ENCODE results near the gene COX19. TPM values are rescaled to one million over a fixed set of nuclear protein-coding genes. Genes with fewer than 3 reads are reported as not detected.

The COX19 gene
- total RNA-seq, 2 donors from 2014 or later, result 7.2 to 18.1 TPM

DNA sequence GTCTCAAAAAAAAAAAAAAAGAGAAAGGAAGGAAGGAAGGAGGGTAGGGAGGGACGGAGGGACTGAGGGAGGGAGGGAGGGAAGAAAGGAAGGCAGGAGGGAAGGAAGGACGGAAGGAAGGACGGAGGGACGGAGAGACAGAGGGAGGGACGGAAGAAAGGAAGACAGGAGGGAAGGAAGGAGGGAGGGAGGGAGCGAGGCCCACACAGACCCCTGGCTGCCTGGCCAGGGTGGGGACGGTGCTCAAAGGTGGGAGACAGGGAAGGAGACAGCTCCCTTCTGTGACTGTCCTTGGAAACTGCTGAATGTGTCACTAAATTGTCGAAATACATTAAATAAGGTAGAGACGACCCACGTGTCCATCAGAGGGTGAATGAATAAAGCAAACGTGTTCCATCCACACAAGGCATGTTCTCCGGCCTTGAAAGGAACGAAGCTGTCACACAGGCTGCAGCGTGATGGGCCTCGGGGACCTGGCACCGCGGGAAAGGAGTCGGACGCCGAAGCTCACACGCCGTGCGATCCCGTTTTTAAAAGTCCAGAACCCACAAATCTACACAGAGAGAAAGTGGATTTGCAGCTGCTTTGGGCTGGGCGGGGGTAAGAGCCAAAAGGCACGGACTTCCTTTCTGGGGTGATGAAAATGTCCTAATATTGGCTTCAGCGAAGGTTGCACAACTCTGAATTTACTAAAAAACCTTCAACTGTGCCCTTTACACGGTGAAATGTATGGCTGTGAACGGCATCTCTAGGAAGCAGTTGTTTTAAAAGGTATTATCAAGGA lies 44.2 kb downstream of the COX19 start:
- Histone ChIP-seq H3K9me3 (no peaks in the 10 kb centered on the region), H3K4me3 (no peak overlapping the region), H3K4me1 (ENCODE audit: control insufficient read depth in 1 of 2, low read depth in 2 of 2) (no peaks in the 10 kb centered on the region), H3K36me3 (no peaks in the 10 kb centered on the region), H3K27me3 (replicated peaks; ENCODE audit: insufficient read depth) (no peaks in the 10 kb centered on the region), H3K27ac (no peak overlapping the region)
- ATAC-seq (ENCODE audit: insufficient number of reproducible peaks, low FRiP score, low read depth) (no peak), DNase-seq (ENCODE audit: low spot score) (no peak)
- no peak for TF ChIP-seq CTCF (IDR thresholded peaks at IDR 0.05)

- no peak for ATAC-seq (ENCODE audit: insufficient number of reproducible peaks, low FRiP score, low read depth)
- H3K9me3 ChIP-seq, result no peaks in the 10 kb centered on the region
- no peak overlapping the region for H3K4me3 ChIP-seq
- H3K36me3 ChIP-seq, result no peaks in the 10 kb centered on the region
- no peak for DNase-seq (ENCODE audit: low spot score)
- no peak for TF ChIP-seq CTCF (IDR thresholded peaks at IDR 0.05)
- no peaks in the 10 kb centered on the region for H3K27me3 ChIP-seq (replicated peaks; ENCODE audit: insufficient read depth)
- H3K4me1 ChIP-seq (ENCODE audit: control insufficient read depth in 1 of 2, low read depth in 2 of 2), result peaks cover 3 to 8% of the 10 kb centered on the region in 2 donors
- no peak overlapping the region for H3K27ac ChIP-seq
Observed at GRCh38 chr7:929311-929711, 46.0 kb downstream of the COX19 start.

GRCh38 chr7:927031-927671 lies 48.2 kb downstream of the COX19 start:
- no peaks in the 10 kb centered on the region for H3K36me3 ChIP-seq
- no peaks in the 10 kb centered on the region for H3K27me3 ChIP-seq (replicated peaks; ENCODE audit: insufficient read depth)
- DNase-seq (ENCODE audit: low spot score), result no peak
- no peak for TF ChIP-seq CTCF (IDR thresholded peaks at IDR 0.05)
- ATAC-seq (ENCODE audit: insufficient number of reproducible peaks, low FRiP score, low read depth), result no peak
- H3K4me1 ChIP-seq (ENCODE audit: control insufficient read depth in 1 of 2, low read depth in 2 of 2), result peaks cover 3 to 14% of the 10 kb centered on the region in 2 donors
- no peak overlapping the region for H3K4me3 ChIP-seq
- no peaks in the 10 kb centered on the region for H3K9me3 ChIP-seq
- H3K27ac ChIP-seq, result no peak overlapping the region

GRCh38 chr7:926061-927030 lies 49.0 kb downstream of the COX19 start:
- no peak for TF ChIP-seq CTCF (IDR thresholded peaks at IDR 0.05)
- ATAC-seq (ENCODE audit: insufficient number of reproducible peaks, low FRiP score, low read depth), result no peak
- no peaks in the 10 kb centered on the region for H3K9me3 ChIP-seq

DNA sequence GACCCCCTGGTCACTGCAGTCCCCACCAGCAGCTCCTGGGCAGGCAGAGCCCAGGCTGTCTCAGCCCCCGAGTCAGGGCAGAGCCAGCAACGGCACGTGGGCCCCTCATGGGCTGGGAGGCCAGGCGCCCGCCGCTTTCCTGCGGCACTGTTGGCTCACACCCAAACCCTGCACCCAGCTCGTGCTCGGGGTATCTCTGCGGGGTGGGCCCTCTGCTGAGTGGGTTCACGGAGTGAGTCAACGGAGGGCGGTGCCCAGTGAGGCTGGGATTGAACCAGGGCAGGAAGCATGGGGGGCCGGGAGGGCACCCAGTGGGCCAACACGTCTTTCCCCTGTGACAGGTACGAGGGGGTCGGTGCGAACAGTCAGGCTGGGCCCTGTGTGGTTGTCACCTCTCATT lies 49.7 kb downstream of the COX19 start:
- TF ChIP-seq CTCF (IDR thresholded peaks at IDR 0.05), result no peak
- Histone ChIP-seq H3K4me1 (ENCODE audit: control insufficient read depth in 1 of 2, low read depth in 2 of 2) (peaks cover 3 to 14% of the 10 kb centered on the region in 2 donors), H3K4me3 (no peak overlapping the region), H3K27ac (no peak overlapping the region), H3K27me3 (replicated peaks; ENCODE audit: insufficient read depth) (no peaks in the 10 kb centered on the region), H3K36me3 (no peaks in the 10 kb centered on the region), H3K9me3 (no peaks in the 10 kb centered on the region)
- DNase-seq (ENCODE audit: low spot score) (no peak), ATAC-seq (ENCODE audit: insufficient number of reproducible peaks, low FRiP score, low read depth) (no peak)

More at GRCh38 chr7:926061-927030, 49.0 kb downstream of the COX19 start:
- no peaks in the 10 kb centered on the region for H3K27me3 ChIP-seq (replicated peaks; ENCODE audit: insufficient read depth)
- H3K4me3 ChIP-seq, result no peak overlapping the region
- no peaks in the 10 kb centered on the region for H3K36me3 ChIP-seq
- peaks cover 3 to 14% of the 10 kb centered on the region in 2 donors for H3K4me1 ChIP-seq (ENCODE audit: control insufficient read depth in 1 of 2, low read depth in 2 of 2)
- DNase-seq (ENCODE audit: low spot score), result no peak
- no peak overlapping the region for H3K27ac ChIP-seq

Measured in thoracic aorta (tissue), 2 donors.